NCI-H226 (cell line): ENCODE data around the gene PARVA.

Experiments used
- DNase-seq: peaks from one replicate; pipeline ENCODE4 v3.0.0-alpha.2; 2015

Gene PARVA

DNA sequence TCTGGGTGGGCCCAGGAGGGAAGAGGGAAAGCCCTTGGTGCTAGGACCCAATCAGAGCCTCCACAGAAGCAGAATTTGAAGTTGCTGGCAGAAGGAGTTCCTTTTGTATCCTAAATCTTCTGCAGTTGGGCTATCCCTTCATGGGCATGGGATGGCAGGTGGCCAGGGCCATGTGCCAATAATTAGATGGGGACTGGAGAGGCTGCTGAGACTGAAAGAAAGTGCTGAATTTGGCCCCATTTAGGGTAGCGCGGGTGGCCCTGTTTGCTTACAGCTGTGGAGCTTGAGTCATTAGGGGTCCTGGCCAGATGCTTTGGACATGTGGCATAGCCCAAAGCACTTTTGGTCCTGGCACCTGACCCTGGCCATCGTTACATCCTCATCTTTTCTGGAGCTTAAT lies 27.1 kb downstream of the PARVA start:
- no peak for DNase-seq

DNA sequence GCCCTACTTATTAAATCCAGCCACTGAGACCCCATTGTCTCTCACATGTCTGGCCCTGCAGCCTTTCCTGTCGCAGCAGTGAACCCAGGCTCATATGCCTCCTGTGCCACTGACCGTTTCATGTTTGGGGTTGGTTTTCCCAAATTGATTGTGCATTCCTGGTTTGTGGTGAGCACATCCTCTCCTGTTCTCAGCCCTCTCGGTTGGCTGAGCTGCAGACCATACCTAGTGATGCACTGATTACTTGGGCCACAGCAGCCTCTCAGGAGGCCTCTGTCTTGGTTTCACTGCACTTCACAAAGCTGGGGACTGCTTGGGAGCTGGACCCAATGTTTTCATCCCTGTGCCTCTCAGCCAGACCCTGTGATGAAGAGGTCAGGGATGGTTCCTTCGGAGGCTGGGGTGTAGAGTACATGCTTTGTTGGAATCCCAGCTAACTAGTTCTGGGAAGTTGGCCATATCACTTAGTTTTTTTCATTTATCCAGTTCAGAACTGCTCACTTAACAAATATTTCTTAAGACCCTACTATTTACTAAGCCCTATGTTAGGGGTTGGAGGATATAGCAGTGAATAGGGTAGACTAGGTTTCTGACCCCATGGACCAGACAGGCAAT lies 30.9 kb downstream of the PARVA start:
- no peak for DNase-seq

DNA sequence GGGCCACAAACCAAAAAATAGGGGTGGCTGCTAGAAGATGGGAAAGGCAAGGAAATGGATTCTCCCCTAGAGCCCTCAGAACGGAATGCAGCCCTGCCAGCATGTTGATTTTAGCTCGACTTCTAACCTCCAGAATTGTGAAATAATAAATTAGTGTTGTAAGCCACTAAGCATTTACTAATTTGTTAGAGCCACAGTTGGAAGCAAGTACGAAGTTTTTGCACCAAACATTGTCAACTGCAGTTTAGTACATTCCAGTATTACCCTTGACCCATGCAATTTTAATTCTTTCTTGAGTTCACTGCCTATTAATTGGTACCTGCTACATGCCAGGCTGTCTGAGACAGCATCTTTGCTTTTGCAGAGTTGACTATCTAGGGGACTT lies 32.2 kb downstream of the PARVA start:
- no peak for DNase-seq

DNA sequence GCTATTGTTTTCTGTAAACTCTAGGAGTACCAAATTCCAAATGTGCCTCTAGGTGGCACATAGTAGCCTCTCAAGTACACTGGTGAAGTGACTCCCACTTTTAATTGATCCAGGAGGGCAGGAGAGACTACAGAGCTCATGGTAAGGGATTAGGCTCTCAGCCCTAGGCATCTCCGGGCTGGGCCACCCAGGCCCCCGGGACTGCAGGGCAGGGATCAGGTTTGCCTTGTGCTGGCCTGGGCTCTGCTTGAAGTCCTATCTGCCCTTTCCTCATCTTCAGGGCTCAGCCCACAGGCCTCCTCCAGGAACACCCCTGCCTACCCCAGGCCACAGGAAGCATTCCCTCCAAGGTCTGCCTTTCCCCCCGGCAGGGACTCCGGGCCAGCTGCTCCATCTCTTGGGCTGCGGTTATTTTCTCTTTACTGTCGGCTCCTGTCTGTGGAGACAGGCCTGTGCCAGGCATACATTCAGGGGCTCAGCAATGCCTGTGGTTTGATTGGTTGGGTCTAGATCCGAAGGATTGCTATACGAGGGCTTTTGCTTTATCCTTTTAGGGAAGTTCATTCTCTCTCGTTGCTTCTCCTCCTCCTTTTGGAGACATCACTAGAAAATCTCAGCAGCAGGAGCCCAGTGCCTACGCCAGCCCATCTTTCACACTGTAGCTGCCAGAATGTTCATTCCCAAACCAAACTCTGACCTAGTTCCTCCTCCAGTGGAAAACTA lies 32.8 kb downstream of the PARVA start:
- DNase-seq = no peak

DNA sequence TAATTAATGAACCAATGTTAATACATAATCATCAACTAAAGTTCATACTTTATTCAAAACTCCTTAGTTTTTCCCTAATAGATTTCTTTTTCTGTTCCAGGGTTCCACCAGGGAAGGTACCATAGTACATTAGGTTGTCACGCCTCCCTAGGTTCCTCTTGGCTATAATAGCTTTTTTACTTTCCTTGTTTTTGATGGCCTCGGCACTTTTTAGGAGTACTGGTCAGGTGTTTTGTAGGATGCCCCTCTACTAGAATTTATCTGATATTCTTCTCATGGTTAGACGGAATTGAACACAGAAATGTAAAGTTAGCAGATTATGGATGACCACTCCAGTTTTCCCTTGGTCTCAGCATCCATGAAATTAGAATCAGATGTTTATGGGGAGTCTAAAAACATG lies 34.0 kb downstream of the PARVA start:
- no peak for DNase-seq

DNA sequence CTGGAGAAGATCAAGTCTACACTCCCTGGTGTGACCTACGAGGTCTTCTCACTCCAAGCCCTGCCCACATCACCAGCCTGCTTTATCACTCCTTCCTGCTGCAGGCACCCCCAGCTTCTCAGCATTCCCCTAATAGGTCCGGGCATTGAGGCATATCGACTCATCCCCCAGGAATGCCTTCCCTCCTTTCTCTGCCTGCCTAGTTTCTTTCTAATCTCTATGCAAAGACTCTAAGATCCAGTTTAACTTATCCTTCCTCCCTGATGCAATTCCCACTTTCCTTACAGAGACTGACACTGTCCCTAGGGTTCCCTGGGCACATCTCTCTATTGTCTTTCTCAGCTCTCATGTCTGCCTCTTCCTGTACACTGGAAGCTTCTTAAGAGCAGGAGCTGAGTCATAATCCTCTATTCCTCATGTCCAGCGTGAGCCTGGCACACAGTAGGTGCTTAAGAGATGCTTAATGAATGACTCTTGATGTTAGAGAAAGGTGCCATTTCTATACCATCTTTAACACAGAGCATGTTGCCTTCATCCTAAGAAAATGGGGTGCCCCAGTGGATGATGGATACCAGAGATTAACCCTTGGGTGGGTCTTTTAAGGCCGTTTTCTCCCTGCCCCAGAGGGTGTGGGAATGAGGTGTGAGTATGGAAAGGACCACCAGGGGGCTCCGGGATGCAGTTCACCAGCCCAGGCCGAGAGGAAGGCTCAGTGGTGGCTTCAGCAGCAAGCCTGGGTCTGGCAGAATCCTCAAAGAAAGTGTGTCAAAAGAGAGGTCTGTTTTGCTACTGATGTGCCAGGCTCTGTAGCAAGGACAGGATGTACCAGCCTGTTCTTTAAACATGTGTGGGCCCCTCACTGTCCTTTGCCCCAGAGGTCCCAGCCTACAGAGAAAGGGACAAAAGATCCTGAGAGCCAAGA lies 34.7 kb downstream of the PARVA start:
- DNase-seq = peak; percentile 97

DNA sequence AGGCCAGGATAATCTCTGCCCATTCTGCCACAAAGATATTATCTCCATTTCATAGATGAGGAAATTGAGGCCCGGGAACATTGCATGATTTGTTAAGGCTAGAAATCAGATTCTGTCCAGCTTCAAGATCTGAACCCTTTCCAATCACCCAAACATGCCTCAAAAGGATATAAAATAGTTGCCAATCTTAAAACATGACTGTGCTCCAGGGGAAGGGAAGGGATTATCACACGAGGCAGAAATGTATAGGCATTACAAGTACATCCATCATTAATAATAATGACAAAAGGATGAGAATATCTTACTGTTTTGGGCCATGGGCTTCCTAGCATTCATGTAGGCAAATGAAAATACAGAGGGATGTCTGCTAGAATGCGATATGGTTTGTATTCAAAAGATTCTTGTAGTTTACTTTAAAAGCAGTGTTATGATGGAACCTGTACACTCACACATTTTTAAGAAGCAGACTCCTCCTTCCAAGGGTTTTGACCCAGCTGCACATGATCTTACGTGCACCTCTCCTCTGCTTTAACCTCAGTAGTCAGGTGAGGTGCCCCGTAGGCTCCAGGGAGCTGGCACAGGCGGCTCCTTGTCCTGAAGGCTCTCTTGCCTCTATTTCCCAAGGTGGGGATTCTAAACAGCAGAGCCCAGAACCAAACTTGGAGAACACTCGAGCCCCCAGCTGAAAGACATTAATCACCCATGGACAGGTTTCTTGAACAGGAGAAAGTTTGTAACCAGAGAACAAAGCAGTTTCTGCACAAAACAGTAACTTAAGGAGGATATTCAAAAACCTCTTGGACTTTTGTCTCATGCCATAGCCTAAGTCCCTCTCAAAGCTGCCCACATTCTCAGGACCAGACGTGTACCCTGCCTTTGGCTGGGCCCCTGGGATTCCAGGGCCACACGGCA lies 36.0 kb downstream of the PARVA start:
- DNase-seq = no peak

DNA sequence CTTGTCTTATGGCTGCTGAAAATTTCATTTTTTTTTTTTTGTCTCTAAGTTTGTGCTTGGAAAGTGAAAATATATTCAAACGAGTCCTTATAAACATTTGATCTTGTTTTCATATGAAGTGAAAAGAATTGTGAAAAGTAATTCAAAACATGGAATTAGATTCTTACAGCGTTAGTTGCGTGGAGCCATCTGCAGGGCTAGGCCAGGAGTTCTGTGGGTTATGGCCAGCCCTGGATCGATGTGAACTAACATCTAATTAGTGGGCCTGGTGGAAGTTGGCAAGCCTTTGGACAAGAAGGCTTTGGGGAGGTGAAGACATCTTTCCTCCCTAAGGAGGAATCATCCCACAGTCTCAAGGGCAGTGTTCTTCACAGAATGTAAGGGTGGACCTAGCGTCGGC lies 37.2 kb downstream of the PARVA start:
- no peak for DNase-seq

DNA sequence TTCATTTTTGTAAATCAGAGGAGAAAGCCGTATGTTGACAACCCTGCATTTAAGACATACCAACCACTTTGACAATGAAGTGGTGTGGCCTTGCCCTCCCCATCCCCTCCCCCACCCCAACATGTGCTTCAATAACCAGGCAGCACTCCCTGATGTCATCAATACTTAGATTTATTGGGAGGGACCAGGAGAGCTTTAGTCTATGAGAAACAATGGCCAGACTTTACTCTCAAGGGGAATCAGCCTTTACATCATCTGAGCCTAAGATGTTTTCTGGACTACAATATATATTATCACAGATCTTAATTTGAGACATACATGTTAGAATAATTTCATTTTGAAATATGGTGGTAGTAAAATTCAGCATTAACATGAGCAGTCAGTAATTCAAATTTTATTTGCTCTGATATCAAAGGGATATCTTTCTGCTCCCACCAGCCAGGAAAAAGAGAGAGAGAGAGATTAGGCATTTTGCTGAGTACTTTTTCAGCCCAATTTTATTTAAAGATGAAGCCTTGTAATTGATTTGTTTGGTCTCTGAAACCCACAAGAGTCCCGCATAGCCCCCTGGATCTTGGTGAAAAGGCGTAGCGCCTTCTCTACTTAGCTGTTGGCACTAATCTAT lies 38.1 kb downstream of the PARVA start:
- no peak for DNase-seq

DNA sequence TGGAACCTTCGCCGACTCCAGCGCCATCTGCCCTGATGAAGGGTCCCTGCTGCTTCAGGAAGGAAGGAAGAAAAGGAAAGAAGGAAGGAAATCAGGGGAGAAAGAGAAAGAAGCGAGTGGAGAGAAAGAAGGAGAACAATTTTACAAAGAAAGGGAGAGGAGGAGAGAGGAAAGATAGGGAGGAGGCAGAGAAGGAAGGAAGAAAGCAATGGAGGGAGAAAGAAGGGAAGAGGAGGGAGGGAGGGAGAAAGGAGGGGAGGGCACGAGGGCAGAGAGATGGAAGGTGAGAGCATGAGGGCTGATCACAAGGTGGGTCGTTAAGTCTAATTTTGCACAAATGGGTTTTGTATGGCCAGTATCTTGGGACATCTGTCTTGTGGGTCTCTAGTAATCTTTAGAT lies 39.2 kb downstream of the PARVA start:
- no peak for DNase-seq

DNA sequence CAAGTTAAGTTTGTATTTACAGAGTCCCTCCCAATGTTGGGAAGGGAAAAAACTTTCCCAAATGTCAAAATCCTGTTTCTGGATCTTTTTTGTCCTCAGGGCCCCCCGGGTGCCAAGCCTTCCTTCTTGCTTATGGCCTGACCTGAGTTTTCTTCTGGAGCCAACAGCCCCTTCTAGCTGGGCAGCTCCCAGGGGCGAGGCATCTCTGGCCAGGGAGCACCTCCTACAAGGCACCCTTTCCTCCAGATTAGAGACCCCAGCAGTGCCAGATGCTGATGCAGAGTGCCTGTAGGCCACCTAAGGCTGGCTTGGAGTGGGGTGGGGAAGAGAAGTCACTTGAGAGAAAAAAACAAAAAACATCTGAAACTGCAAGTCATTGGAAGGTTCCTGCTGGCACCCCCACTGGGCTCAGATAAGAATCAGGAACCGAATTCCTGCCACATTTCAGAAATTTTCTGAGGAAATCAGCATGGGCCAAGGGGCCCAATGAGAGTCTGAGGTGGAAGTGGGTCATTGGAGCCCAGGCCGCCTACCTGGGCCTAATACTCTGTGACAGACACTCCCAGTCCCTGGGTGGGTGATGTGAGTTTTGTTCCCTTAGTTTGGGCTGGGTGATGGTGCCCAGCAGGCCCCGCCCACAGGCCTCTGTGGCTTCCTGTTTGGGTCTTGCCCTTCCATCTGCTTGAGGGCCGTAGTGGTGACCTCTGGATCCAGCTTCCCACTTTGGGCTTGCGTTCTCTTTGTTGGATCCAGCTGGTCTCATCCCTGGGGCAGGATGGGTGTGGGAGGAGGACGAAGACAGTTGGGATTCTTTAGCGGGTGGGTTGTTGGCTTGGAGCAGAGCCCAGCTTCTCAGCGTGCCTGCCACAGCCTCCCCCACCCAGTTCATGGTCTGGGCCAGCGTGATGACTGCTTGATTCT lies 40.6 kb downstream of the PARVA start:
- DNase-seq = peak; percentile 97

DNA sequence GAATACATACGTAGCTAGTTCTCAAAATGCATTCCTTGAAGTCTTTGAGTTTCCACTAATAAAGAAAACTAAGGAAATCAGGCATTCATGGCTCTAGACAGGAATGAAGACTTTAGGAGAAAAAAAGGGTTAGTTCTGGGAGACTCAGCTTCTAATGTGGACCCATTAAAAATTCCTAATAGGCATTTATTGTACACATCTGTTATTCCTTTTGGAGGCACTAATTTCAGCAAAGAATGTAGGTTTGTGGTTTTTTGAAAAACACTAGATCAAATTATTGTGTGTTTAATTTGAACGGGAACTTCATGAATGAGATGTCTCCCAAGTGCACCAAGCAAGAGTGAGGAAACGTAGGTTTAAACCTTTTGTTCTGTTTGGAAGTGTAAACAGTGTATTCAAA lies 42.7 kb downstream of the PARVA start:
- DNase-seq = no peak

DNA sequence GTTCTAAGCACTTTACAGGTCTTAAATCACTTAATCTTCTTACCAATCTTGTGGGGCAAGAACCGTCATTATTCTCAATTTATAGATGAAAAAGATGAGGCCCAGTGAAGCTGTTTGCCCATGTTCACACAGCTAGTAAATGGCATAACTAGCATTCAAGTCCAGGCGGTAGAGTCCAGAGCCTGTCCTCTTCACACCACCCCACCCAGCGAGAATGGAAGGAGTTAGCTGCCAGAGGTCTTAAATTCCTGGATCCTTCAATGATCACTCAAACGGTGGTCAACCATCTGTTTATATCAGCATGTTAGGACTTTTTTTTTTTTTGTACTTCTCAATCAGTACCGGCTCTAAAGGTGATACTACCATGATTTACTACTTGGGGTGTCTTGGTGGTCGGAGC lies 43.3 kb downstream of the PARVA start:
- no peak for DNase-seq

DNA sequence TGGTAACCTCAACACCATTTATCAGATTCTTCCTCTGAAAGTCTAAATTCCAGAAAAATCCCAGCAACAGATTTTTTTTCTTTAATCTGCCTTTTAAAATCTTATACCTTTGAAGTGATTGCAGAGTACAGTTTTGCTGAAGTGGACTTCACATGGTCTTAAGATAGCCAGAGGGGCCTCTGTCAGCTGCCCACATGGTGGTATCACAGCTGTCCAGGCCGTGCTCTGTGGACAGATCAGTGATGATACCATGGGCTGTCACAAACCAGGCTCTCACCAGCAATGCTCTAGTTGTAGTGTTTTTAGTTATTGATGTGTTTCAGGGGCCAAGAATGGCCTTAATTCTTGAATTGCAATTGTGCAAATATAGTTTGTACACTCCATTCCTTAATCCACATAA lies 44.0 kb downstream of the PARVA start:
- no peak for DNase-seq

DNA sequence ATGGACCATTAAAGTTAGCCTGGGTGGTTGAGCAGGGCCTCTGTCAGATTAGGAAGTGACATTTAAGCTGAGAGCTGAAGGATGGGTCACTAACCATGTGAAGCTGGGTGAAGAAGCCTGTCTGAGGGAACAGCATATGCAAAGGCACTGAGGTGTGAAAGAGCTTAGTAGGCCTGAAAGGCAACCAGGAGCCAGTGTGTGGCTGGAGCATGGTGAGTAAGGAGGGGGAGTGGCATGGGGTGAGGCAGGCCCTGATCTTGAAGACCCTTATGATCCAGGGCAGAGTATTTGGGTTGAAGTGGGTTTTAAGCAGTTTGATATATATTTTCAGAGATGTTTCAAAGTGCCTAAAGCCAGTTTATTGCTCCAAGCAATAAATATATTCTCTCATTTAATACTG lies 48.8 kb downstream of the PARVA start:
- no peak for DNase-seq

DNA sequence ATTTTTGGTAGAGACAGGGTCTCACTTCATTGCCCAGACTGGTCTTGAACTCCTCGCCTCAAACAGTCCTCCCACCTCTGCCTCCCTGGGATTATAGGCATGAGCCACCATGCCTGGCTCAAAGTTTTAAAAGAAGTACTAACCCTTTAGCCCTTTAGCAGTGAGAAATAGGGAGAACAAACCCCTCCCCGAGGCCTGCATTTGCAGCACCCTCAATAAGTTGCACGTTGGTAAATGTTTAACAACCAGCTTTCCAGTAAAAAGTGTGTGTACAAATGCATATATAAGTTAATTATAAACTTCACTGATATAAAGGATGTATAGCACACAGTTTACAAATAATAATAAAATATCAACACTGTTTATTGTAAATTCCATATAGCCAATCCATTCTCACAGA lies 51.8 kb downstream of the PARVA start:
- DNase-seq = no peak

DNA sequence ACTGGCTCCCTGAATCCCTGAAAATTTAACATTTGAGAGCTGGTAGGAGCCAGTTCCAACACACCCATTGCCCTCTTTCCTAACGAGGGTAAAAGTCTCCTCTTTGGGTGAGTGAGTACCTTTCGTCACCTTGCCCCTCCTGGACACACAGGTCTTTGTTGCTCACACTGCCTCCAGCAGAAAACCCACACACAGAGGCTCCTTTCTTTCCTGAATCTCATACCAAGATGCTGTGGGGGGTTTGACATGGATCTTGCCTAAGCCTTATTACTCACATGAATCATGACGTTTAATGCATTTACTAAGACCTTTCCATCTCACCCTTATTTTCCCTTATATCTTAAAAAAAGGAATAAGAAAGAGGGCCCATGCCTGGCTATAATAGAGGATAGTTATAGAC lies 53.0 kb downstream of the PARVA start:
- peak; percentile 64 for DNase-seq

DNA sequence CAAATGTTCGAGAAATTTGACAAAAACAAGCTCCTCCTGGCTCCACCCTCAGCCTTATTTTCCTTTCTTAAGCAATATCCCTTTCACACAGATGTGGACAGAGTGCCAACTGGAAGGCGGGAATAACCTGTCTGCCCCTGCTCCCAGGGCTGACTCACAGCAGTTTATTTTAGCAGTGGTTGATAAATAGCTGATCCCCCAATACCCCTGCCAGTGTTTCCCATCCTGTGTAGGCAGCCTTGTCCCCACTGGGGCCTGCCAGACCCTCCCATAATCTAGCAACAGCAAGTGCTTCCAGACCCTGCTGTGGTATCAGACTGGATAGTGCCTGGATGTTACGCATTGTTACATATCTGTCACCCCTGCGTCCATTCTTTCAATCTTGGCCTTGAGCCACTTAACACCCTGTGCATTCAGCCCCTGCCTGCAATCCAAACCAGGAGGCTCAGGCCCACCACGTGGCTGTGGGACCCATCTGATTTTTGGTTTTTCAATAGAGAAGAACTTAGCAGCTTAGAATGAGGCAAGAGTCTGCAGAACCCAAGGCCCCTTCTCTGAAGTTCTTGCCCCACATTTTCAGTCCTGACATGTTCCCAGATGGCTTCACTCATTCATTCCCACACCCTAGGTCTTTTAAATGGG lies 53.7 kb downstream of the PARVA start:
- peak; percentile 79 for DNase-seq

DNA sequence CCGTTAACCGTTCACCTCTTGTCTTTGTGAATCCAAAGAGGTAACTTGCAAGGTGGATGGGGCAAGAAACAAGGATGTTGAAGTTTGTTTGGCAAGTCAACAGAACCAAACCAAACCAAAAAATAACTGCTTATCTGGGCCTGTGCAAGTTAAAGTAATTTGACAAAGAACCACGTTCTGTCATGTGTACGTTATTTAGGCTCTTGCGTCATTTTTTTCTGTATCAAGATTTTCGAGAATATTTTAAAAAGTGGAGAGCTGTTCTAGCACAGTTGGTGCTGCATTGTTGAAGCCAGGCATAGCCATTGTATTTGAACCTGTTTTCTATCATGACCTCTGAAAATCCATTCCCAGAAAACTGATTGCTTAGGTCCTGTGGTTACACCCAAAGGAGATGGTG lies 55.1 kb downstream of the PARVA start:
- no peak for DNase-seq

DNA sequence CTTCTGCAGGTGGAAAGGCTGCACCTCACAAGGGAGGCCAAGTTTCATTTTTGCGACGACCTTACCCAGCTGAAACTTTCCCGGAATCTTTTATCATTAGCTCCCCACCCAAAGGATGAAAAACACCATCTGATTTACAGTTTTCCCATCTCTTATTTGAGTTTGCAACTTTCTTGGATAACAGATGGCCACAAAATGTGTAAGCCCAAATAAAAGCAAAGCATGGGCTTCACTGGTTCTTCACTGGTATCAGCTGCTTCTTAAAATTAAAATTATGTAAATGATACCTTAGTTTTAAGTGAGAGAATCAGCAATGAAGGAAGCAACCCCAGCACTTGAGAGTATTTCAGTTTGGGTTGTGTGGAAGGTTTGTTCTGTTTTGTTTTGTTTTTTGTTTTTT lies 55.8 kb downstream of the PARVA start:
- no peak for DNase-seq
